OCI-LY7 (cell line): Measurements from ENCODE around the gene PDILT. TPM values are rescaled to one million over a fixed set of nuclear protein-coding genes. Genes with fewer than 3 reads are reported as not detected.

Experiments used
- BruUV-seq: library from RNA; stranded (reverse); fragments of 400-500 nt; replicated peaks from 2 replicates; lab custom pipeline; 2021; lab: Mats Ljungman, UMichigan
- CTCF ChIA-PET: fragments of 300-600 bp; sonication (Branson Sonifier 250); formaldehyde crosslinking; loops from one replicate; lab custom pipeline; 2022; ENCODE audit warnings: antibody characterized with exemption; ENCODE audit not compliant: unreplicated experiment; lab: Charles Lee
- POLR2A ChIA-PET: fragments of 300-600 bp; sonication (Branson Sonifier 250); formaldehyde crosslinking; loops from one replicate; lab custom pipeline; 2022; ENCODE audit warnings: antibody characterized with exemption; lab: Charles Lee
- DNase-seq: peaks from one replicate; pipeline ENCODE4 v3.0.0-alpha.2; 2015; ENCODE audit warnings: low spot score
- H2AFZ ChIP-seq: fragments of 200-600 bp; sonication (generic), shearing (Covaris generic); 2 replicates; pipeline ENCODE4 v1.6.1; 2014; ENCODE audit warnings: mild to moderate bottlenecking, antibody characterized with exemption, low read length, moderate library complexity
- H3K27ac ChIP-seq: fragments of 200-600 bp; sonication (generic); 2 replicates; pipeline ENCODE4 v1.5.1; 2014; ENCODE audit warnings: mixed run types, low read depth, mild to moderate bottlenecking, moderate library complexity, low read length, inconsistent platforms; ENCODE audit not compliant: poor library complexity, severe bottlenecking
- H3K36me3 ChIP-seq: fragments of 200-600 bp; sonication (generic); 2 replicates; pipeline ENCODE4 v1.6.1; 2014; ENCODE audit warnings: mild to moderate bottlenecking, antibody characterized with exemption, low read length, moderate library complexity, mixed read lengths; ENCODE audit not compliant: insufficient read depth
- H3K4me1 ChIP-seq: fragments of 200-600 bp; sonication (generic); 2 replicates; pipeline ENCODE4 v1.5.1; 2014; ENCODE audit warnings: mild to moderate bottlenecking, low read length; ENCODE audit not compliant: insufficient read depth, poor library complexity, severe bottlenecking
- H3K4me2 ChIP-seq: fragments of 200-600 bp; sonication (generic); 2 replicates; pipeline ENCODE4 v1.6.1; 2014; ENCODE audit warnings: mild to moderate bottlenecking, low read length
- H3K4me3 ChIP-seq: fragments of 200-600 bp; sonication (generic); 2 replicates; pipeline ENCODE4 v1.5.1; 2014; ENCODE audit warnings: mild to moderate bottlenecking, low read depth, low read length; ENCODE audit not compliant: poor library complexity, severe bottlenecking
- H3K79me2 ChIP-seq: fragments of 200-600 bp; sonication (generic); 2 replicates; pipeline ENCODE4 v1.6.1; 2016; ENCODE audit warnings: low read depth, mild to moderate bottlenecking, low read length, moderate library complexity, mixed read lengths; ENCODE audit not compliant: insufficient read depth
- H3K9me2 ChIP-seq: fragments of 200-600 bp; sonication (generic); 2 replicates; pipeline ENCODE4 v1.6.1; 2016; ENCODE audit warnings: mild to moderate bottlenecking, low read length, mixed read lengths; ENCODE audit not compliant: insufficient read depth
- H3K9me3 ChIP-seq: fragments of 200-600 bp; sonication (generic); 2 replicates; pipeline ENCODE4 v1.6.1; 2014; ENCODE audit warnings: mild to moderate bottlenecking, mixed run types, low read length, mixed read lengths
- H4K20me1 ChIP-seq: fragments of 200-600 bp; sonication (generic); 2 replicates; pipeline ENCODE4 v1.6.1; 2014; ENCODE audit warnings: mild to moderate bottlenecking, antibody characterized with exemption, low read length, moderate library complexity, mixed read lengths; ENCODE audit not compliant: insufficient read depth
- CTCF ChIP-seq: fragments of 200-600 bp; sonication (generic); conservative IDR thresholded peaks from 2 replicates; pipeline ENCODE4 v1.5.1; 2014; ENCODE audit warnings: mild to moderate bottlenecking, antibody characterized with exemption, low read length, moderate library complexity, mixed read lengths
- EZH2phosphoT487 ChIP-seq: fragments of 200-600 bp; sonication (generic); IDR thresholded peaks from 2 replicates; pipeline ENCODE4 v1.6.1; 2018; ENCODE audit warnings: low read depth, borderline replicate concordance, mild to moderate bottlenecking, mixed run types, antibody characterized with exemption, low read length, moderate library complexity, mixed read lengths
- intact Hi-C: fragments of 100-400 bp; cut with micrococcal nuclease; formaldehyde crosslinking; loops from one replicate; pipeline ENCODE4 v1.10.0; 2022; ENCODE audit not compliant: unreplicated experiment
- total RNA-seq, 2 experiments: library from RNA; depleted of rRNA in 1 of 2; stranded (reverse); fragments of >200 nt in 1 of 2; shearing (Covaris generic) in 1 of 2; gene quantifications; 2 replicates each; pipeline ENCODE4 v1.2.3, GENCODE V29; 2014 to 2022

Gene PDILT
- total RNA-seq, 2 experiments from 2014 or later = not detected

- H3K36me3 ChIP-seq = no peaks in the 10 kb centered on the region
Measured at GRCh38 chr16:20383106-20384029, 21.2 kb downstream of the PDILT start.

GRCh38 chr16:20382202-20382948 is 22.2 kb downstream of the PDILT start:
- ChIA-PET CTCF (no interaction called here), POLR2A (interaction anchor here (0.6 kb wide), 1 partner anchor 557 kb away, joined by 3 read pairs; no protein-coding TSS in a partner anchor)
- H3K36me3 ChIP-seq = no peaks in the 10 kb centered on the region
- no peaks in the 10 kb centered on the region for H3K9me3 ChIP-seq
- H3K9me2 ChIP-seq = no peaks in the 10 kb centered on the region
- BruUV-seq = no TSS peak
- intact Hi-C loops = loop anchor here (5.0 kb wide), 1 partner anchor 825 kb away; the partner anchor contains the start of gene VPS35L
- no peaks in the 10 kb centered on the region for H3K79me2 ChIP-seq
- no peak overlapping the region for H3K4me2 ChIP-seq
- H3K4me3 ChIP-seq = no peak overlapping the region
- H3K4me1 ChIP-seq = no peaks in the 10 kb centered on the region
- no peaks in the 10 kb centered on the region for H4K20me1 ChIP-seq
- DNase-seq = no peak
- TF ChIP-seq EZH2phosphoT487 (no peak), CTCF (no peak)
- H3K27ac ChIP-seq = no peak overlapping the region
- H2AFZ ChIP-seq = 0 out of 2 replicates have a peak overlapping the region, but pooled peaks have one; percentile 40

More at GRCh38 chr16:20383106-20384029, 21.2 kb downstream of the PDILT start:
- POLR2A ChIA-PET = interaction anchor here (0.6 kb wide), 1 partner anchor 558 kb away, joined by 3 read pairs; no protein-coding TSS in a partner anchor
- Histone ChIP-seq H2AFZ (0 out of 2 replicates have a peak overlapping the region, but pooled peaks have one; percentile 40), H4K20me1 (no peaks in the 10 kb centered on the region), H3K4me1 (no peaks in the 10 kb centered on the region), H3K9me3 (no peaks in the 10 kb centered on the region), H3K79me2 (no peaks in the 10 kb centered on the region), H3K4me3 (no peak overlapping the region), H3K27ac (no peak overlapping the region), H3K9me2 (no peaks in the 10 kb centered on the region), H3K4me2 (no peak overlapping the region)
- BruUV-seq = no TSS peak
- CTCF ChIA-PET = interaction anchor here (0.6 kb wide), 1 partner anchor 475 kb away, joined by 4 read pairs; no protein-coding TSS in a partner anchor
- intact Hi-C loops = loop anchor here (5.0 kb wide), 1 partner anchor 826 kb away; the partner anchor contains the start of gene VPS35L
- TF ChIP-seq CTCF = peak; percentile 81
- TF ChIP-seq EZH2phosphoT487 = no peak
- peak; percentile 63 for DNase-seq
